ENCODE measurements around the gene PSD.

- TF ChIP-seq SETDB1 (IDR thresholded peaks at IDR 0.05; ENCODE audit: insufficient read length, low read length) (no peak), CTCF (tag by site-specific recombination; IDR thresholded peaks at IDR 0.05) (no peak), ZNF791 (tag by site-specific recombination; IDR thresholded peaks at IDR 0.05) (no peak), PBX3 (CRISPR knock-in tag; IDR thresholded peaks at IDR 0.05) (no peak), ZBTB44 (tag by site-specific recombination; IDR thresholded peaks at IDR 0.05) (no peak), KLF9 (tag by site-specific recombination; IDR thresholded peaks at IDR 0.05; ENCODE audit: low read depth) (no peak), YY1 (tag by site-specific recombination; IDR thresholded peaks at IDR 0.05) (no peak), REST (tag by site-specific recombination; IDR thresholded peaks at IDR 0.05) (no peak)
These were observed 8.3 kb upstream of the PSD start for GRCh38 chr10:102426803-102427287.

All from HEK293 (cell line).